Measurements from ENCODE around the gene C19orf81. TPM values are rescaled to one million over a fixed set of nuclear protein-coding genes. Genes with fewer than 3 reads are reported as not detected.

C19orf81 gene
- total and polyA plus RNA-seq, 2 of the 4 experiments (the other 2 are of a cell fraction) = 0.31 TPM; not detected in 1

GRCh38 chr19:50602089-50602422 is 47.2 kb upstream of the C19orf81 start:
- H3K79me1 ChIP-seq (ENCODE audit: low read depth in 1 of 2, low read length in 2 of 2) = no peaks in the 10 kb centered on the region
- no peak overlapping the region for H3K18ac ChIP-seq (ENCODE audit: low read depth, low read length)
- no peak overlapping the region for H3K23ac ChIP-seq (ENCODE audit: low read depth, low read length)
- no peak overlapping the region for H4K5ac ChIP-seq (ENCODE audit: low read depth, low read length)
- no peaks in the 10 kb centered on the region for H3K4me1 ChIP-seq (ENCODE audit: control insufficient read depth, insufficient read depth, low read length)
- H2BK120ac ChIP-seq (ENCODE audit: low read depth, low read length) = no peak overlapping the region
- in situ Hi-C loops (cut with MboI; ENCODE audit: low sequenced_read_pairs) = no loop called here
- H2BK15ac ChIP-seq (ENCODE audit: low read depth, low read length) = no peak overlapping the region
- intact Hi-C loops (cut with micrococcal nuclease) = no loop called here
- DNase-seq (no peak), ATAC-seq (ENCODE audit: low read depth) (no peak)
- H3K4me2 ChIP-seq (ENCODE audit: low read depth, low read length) = no peak overlapping the region
- 52% methylated on average over 3 of the region's 5 CpGs; no CpG with 5 or more reads in 1 of the 2 experiments for WGBS, 2 experiments (ENCODE audit: extremely low coverage in 2 of 2, insufficient read length in 1 of 2)
- H2AK5ac ChIP-seq (ENCODE audit: low read depth, low read length) = no peak overlapping the region
- H3K4me3 ChIP-seq (ENCODE audit: insufficient read depth, low read depth, low read length) = no peak overlapping the region
- H3K9ac ChIP-seq (ENCODE audit: low read depth, low read length) = no peak overlapping the region
- no peak overlapping the region for H4K91ac ChIP-seq (ENCODE audit: insufficient read depth, low read depth, low read length)
- ChIA-PET CTCF (interaction anchor here (0.6 kb wide), 1 partner anchor 64 kb away, joined by 3 read pairs; no protein-coding TSS in a partner anchor), POLR2A (ENCODE audit: unreplicated experiment) (no interaction called here)
- H2AK9ac ChIP-seq (replicated peaks; ENCODE audit: low read depth, low read length, poor library complexity) = no peak overlapping the region
- H4K20me1 ChIP-seq (ENCODE audit: insufficient read depth, low read length) = no peaks in the 10 kb centered on the region
- H3K27me3 ChIP-seq (ENCODE audit: control insufficient read depth, insufficient read depth, low read length) = no peaks in the 10 kb centered on the region; the same call in 1 of the 2 replicates
- peaks cover 3% of the 10 kb centered on the region; the same call in 1 of the 2 replicates for H3K9me3 ChIP-seq (ENCODE audit: control insufficient read depth, insufficient read depth, low read length)
- no peak overlapping the region for H2AFZ ChIP-seq (replicated peaks; ENCODE audit: low read length, poor library complexity)
- dilution Hi-C loops (cut with HindIII; ENCODE audit: low sequenced_read_pairs, unreplicated experiment) = no loop called here
- H3K14ac ChIP-seq (replicated peaks; ENCODE audit: low read depth, low read length) = no peak overlapping the region
- H4K8ac ChIP-seq (ENCODE audit: low read depth in 2 of 2, low read length in 2 of 2) = no peak overlapping the region
- H3K36me3 ChIP-seq (ENCODE audit: control insufficient read depth, insufficient read depth, low read length) = no peaks in the 10 kb centered on the region
- no peak overlapping the region for H2BK5ac ChIP-seq (ENCODE audit: low read depth, low read length, poor library complexity, severe bottlenecking)
- H3K4ac ChIP-seq (ENCODE audit: low read depth, low read length) = no peak overlapping the region
- no TSS peak for BruUV-seq (replicated peaks)
- H3K27ac ChIP-seq (ENCODE audit: insufficient read depth, low read length) = no peak overlapping the region
- no peaks in the 10 kb centered on the region for H3K9me1 ChIP-seq (ENCODE audit: insufficient read depth, low read length)
- no peak for TF ChIP-seq MAFK (IDR thresholded peaks at IDR 0.05; ENCODE audit: low read depth, low read length)
- TF ChIP-seq, protein P1, sequence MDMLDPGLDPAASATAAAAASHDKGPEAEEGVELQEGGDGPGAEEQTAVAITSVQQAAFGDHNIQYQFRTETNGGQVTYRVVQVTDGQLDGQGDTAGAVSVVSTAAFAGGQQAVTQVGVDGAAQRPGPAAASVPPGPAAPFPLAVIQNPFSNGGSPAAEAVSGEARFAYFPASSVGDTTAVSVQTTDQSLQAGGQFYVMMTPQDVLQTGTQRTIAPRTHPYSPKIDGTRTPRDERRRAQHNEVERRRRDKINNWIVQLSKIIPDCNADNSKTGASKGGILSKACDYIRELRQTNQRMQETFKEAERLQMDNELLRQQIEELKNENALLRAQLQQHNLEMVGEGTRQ (IDR thresholded peaks at IDR 0.05; ENCODE audit: low read depth, low read length) = no peak
- TF ChIP-seq, protein P2, sequence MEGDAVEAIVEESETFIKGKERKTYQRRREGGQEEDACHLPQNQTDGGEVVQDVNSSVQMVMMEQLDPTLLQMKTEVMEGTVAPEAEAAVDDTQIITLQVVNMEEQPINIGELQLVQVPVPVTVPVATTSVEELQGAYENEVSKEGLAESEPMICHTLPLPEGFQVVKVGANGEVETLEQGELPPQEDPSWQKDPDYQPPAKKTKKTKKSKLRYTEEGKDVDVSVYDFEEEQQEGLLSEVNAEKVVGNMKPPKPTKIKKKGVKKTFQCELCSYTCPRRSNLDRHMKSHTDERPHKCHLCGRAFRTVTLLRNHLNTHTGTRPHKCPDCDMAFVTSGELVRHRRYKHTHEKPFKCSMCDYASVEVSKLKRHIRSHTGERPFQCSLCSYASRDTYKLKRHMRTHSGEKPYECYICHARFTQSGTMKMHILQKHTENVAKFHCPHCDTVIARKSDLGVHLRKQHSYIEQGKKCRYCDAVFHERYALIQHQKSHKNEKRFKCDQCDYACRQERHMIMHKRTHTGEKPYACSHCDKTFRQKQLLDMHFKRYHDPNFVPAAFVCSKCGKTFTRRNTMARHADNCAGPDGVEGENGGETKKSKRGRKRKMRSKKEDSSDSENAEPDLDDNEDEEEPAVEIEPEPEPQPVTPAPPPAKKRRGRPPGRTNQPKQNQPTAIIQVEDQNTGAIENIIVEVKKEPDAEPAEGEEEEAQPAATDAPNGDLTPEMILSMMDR (conservative IDR thresholded peaks at IDR 0.05; ENCODE audit: low read depth, low read length) = no peak
- TF ChIP-seq, protein P3, sequence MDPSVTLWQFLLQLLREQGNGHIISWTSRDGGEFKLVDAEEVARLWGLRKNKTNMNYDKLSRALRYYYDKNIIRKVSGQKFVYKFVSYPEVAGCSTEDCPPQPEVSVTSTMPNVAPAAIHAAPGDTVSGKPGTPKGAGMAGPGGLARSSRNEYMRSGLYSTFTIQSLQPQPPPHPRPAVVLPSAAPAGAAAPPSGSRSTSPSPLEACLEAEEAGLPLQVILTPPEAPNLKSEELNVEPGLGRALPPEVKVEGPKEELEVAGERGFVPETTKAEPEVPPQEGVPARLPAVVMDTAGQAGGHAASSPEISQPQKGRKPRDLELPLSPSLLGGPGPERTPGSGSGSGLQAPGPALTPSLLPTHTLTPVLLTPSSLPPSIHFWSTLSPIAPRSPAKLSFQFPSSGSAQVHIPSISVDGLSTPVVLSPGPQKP (IDR thresholded peaks at IDR 0.05; ENCODE audit: borderline replicate concordance, low read depth, low read length) = no peak
- no peak for TF ChIP-seq MXI1 (IDR thresholded peaks at IDR 0.05; ENCODE audit: borderline replicate concordance, low read depth, low read length)
- no peak for TF ChIP-seq SMC3 (IDR thresholded peaks at IDR 0.05; ENCODE audit: low read depth, low read length)
- TF ChIP-seq FOS (IDR thresholded peaks at IDR 0.05; ENCODE audit: low read depth, low read length) = no peak
- TF ChIP-seq NFE2L2 (IDR thresholded peaks at IDR 0.05; ENCODE audit: low read depth, low read length) = no peak
- TF ChIP-seq POLR2A (IDR thresholded peaks at IDR 0.05; ENCODE audit: low read depth, low read length) = no peak
- TF ChIP-seq RAD21 (IDR thresholded peaks at IDR 0.05; ENCODE audit: low read length) = no peak
- TF ChIP-seq CHD1 (IDR thresholded peaks at IDR 0.05; ENCODE audit: low read depth, low read length) = no peak
- TF ChIP-seq CEBPB (IDR thresholded peaks at IDR 0.05; ENCODE audit: low read depth, low read length) = no peak
- TF ChIP-seq BHLHE40 (IDR thresholded peaks at IDR 0.05; ENCODE audit: low read depth, low read length) = no peak
- no peak for TF ChIP-seq RFX5 (IDR thresholded peaks at IDR 0.05; ENCODE audit: low read depth, low read length)
- TF ChIP-seq MAZ (IDR thresholded peaks at IDR 0.05; ENCODE audit: borderline replicate concordance, low read depth, low read length) = no peak
- no peak for TF ChIP-seq RCOR1 (IDR thresholded peaks at IDR 0.05; ENCODE audit: insufficient replicate concordance, low read length)
- no peak overlapping the region for H3K56ac ChIP-seq (ENCODE audit: extremely low read depth, insufficient read depth, low read length)
- no peak overlapping the region for H2BK20ac ChIP-seq (ENCODE audit: low read depth, low read length)
